Prostate gland (tissue), 2 donors: ENCODE measurements around the gene NBAS.

ENCODE experiments used
- POLR2A ChIP-seq: fragments of 450-650 bp; IDR thresholded peaks from one replicate; pipeline ENCODE4 v1.6.1; 2016; ENCODE audit warnings: antibody characterized with exemption, mild to moderate bottlenecking
- TF ChIP-seq, protein P1 (sequence below), 4 experiments: fragments of 200-600 bp in 2 of 4; fragments of 450-650 bp in 2 of 4; sonication (generic) in 2 of 4; IDR thresholded peaks; 1 replicate in 3 of 4; 2 replicates in 1 of 4; pipeline ENCODE4 v1.5.1; 2016 to 2019; ENCODE audit warnings: antibody characterized with exemption in 4 of 4, mild to moderate bottlenecking in 2 of 4, moderate library complexity in 2 of 4

DNA sequence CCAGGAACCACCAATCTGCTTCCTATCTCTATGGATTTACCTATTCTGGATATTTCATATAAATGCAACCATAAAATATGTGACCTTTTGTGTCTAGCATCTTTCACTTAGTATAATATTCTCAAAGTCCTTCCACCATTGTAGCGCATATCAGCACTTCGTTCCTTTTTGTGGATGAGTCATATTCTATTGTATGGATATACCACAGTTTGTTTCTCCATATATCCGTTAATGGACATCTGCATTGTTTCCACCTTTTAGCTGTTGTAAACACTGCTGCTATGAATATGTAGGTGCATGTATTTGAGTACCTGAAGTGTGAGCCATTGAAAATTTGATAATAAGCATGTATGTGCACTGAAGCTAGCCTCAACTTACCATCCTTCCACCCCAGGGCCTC is 80.1 kb downstream of the NBAS start:
- TF ChIP-seq, protein P1, sequence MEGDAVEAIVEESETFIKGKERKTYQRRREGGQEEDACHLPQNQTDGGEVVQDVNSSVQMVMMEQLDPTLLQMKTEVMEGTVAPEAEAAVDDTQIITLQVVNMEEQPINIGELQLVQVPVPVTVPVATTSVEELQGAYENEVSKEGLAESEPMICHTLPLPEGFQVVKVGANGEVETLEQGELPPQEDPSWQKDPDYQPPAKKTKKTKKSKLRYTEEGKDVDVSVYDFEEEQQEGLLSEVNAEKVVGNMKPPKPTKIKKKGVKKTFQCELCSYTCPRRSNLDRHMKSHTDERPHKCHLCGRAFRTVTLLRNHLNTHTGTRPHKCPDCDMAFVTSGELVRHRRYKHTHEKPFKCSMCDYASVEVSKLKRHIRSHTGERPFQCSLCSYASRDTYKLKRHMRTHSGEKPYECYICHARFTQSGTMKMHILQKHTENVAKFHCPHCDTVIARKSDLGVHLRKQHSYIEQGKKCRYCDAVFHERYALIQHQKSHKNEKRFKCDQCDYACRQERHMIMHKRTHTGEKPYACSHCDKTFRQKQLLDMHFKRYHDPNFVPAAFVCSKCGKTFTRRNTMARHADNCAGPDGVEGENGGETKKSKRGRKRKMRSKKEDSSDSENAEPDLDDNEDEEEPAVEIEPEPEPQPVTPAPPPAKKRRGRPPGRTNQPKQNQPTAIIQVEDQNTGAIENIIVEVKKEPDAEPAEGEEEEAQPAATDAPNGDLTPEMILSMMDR (IDR thresholded peaks at IDR 0.05): no peak
- TF ChIP-seq POLR2A: no peak
